Umbilical cord (tissue), 2 donors: Measurements from ENCODE around the gene AKT1S1. TPM values are rescaled to one million over a fixed set of nuclear protein-coding genes. Genes with fewer than 3 reads are reported as not detected.

Experiments used
- DNase-seq: peaks from one replicate; pipeline ENCODE4 v3.0.0-alpha.2; 2015; ENCODE audit warnings: low spot score
- total RNA-seq: library from RNA; depleted of rRNA; stranded (reverse); fragments of >200 nt; gene quantifications from one replicate; pipeline ENCODE4 v1.2.3, GENCODE V29; 2014; ENCODE audit warnings: low replicate concordance; ENCODE audit not compliant: insufficient read depth

AKT1S1 gene
- total RNA-seq, 1 donor from 2014 or later = 9.1 TPM

DNA sequence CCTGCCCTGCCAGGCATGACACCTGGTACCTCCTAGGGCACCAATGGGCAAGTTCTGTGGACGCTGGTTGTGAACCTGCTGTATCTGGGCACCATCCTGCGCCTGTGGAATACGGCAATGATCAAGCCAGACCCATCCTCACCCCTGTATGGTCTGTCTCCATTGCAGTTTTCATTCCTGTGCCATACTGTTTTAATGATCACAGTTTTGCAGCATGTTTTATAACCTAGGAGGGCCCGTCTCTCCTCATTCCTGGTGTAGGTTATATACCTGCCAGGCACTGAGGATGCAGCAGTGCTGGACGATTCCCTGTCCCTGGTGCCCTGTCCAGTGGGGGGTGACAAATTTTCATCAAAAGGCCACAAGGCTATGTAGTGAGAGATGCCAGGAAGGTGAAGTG lies 5.9 kb upstream of the AKT1S1 start:
- no peak for DNase-seq

DNA sequence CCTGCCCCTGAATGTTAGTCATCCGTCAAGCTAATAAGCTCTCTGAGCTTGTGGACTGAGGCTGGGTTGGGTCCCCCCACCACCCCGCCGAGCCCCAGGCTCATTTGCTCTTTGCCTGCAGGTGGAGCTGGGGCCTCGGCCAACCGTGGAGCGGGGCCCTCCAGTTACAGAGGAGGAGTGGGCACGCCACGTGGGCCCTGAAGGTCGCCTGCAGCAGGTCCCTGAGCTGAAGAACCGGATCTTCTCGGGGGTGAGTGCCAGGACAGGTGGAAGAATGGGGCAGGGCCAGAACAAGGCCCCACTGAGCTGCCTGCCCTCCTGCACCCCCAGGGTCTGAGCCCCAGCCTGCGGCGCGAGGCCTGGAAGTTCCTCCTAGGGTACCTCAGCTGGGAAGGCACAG lies 5.5 kb upstream of the AKT1S1 start:
- no peak for DNase-seq

DNA sequence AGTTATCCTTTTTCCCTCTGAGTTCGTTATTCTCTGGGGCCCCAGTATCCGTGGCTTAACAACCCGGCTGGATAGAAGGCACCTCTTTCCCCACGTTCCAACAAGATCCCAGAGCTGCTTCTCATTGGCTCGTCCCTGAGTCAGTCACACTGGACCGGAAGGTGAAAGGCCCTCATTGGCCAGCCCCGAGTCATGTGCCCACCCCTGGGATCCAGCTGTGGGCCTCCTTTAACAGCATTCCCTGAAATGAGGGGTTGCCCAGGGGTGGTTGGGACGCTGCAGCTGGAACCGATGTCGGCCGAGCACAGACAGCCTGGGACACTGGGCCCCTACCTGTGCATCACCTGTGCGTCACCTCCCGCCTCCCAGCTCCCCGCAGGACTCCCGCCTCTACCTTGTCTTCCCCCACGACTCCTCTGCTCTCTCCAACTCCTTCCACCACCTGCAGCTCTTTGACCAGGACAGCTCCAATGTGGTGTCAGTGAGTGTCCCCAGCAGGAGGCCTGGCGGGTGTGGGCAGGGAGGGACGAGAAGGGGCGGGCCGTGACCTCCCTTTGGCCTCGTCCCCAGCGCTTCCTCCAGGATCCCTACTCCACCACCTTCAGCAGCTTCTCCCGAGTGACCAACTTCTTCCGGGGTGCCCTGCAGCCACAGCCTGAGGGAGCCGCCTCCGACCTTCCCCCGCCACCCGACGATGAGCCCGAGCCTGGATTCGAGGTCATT lies 4.7 kb upstream of the AKT1S1 start:
- no peak for DNase-seq

DNA sequence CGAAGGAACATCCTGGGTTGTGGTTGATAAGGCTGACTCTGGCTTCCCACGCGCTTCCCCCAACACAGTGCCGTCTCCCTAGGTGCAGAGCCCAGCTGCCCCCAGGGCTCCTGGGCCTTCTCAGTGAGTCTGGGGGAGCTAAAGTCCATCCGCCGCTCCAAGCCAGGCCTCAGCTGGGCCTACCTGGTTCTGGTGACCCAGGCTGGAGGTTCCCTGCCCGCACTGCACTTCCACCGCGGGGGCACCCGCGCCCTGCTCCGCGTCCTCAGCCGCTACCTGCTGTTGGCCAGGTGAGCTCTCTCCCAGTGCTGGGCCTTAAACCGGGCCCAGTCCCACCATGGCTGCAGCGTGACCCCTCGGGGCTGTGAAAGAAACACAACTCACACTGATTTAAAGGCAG lies 4.0 kb upstream of the AKT1S1 start:
- no peak for DNase-seq

DNA sequence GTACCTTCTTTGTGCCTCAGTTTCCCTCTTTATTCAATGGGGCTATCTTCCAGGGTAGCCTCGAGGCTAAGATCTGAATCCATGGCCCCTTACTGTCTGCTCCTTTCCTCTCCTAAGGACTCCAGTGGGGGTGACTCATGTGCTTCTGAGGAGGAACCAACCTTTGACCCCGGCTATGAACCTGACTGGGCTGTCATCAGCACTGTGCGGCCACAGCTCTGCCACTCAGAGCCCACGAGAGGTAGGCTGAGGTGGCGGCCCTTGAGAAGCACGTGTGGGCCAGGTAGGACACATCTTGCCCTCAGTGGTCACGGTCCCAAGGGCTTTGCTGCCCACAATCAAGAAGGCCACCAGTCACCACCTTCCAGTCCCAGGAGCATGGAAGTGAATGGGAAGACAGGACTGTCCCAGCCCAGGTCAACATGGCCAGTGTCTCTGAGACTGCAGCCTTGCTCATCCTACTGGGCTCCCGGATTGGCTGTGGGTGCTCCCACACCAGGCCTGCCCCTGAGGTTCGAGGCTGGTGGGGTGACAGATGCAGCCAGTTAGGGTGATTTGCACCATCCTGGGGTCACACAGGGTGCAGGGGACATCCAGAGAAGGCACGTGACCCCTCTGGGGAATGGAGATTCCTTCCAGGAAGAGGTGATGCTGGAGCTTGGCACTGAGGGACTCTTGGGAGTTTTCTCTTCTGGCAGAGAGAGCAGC lies 3.2 kb upstream of the AKT1S1 start:
- no peak for DNase-seq

DNA sequence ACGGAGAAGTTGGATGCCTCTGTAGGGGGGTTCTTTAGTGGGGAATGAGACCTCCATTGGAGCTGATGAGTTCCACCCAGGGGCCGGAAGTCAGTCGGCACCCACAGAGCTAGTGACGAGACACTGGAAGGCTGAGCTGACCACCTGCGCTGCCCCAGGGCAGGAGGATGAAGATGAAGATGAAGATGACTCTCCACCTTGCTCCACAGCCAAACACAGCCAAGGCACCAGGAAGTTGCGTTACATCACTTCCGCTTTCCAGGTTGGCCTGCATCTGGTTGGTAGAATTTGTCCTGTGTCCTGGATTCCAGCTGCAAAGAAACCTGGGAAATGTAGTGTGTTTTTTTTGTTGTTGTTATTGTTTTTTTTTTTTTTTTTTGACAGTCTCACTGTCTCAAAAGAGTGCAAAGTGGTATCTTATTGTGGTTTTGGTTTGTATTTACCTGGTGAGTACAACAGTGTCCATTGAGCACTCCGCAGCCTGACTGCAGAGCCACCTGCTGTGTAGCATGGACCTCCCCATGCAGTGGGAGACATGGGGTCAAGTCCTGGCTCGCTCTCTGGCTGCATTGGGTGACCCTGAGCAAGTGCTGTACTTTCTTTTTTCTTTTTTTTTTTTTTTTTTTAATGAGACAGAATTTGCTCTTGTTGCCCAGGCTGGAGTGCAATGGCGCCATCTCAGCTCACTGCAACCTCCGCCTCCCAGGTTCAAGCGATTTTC lies 2.2 kb upstream of the AKT1S1 start:
- DNase-seq = no peak

DNA sequence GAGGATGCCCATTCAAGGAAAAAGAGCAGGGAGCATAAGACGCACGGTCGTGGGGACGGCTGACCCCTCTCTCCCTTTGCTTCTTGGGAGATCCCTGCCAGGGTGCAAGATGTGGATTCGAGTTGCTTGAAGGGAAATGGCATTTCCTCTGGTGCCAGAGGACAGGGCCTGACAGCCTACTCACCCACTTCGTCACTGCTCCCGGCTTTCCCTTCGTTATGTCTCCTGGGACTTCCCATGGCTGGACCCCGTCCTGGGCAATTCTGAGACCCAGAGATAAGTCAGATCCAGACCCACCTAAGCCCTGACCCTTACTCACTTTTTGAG lies 1.6 kb upstream of the AKT1S1 start:
- DNase-seq = no peak

DNA sequence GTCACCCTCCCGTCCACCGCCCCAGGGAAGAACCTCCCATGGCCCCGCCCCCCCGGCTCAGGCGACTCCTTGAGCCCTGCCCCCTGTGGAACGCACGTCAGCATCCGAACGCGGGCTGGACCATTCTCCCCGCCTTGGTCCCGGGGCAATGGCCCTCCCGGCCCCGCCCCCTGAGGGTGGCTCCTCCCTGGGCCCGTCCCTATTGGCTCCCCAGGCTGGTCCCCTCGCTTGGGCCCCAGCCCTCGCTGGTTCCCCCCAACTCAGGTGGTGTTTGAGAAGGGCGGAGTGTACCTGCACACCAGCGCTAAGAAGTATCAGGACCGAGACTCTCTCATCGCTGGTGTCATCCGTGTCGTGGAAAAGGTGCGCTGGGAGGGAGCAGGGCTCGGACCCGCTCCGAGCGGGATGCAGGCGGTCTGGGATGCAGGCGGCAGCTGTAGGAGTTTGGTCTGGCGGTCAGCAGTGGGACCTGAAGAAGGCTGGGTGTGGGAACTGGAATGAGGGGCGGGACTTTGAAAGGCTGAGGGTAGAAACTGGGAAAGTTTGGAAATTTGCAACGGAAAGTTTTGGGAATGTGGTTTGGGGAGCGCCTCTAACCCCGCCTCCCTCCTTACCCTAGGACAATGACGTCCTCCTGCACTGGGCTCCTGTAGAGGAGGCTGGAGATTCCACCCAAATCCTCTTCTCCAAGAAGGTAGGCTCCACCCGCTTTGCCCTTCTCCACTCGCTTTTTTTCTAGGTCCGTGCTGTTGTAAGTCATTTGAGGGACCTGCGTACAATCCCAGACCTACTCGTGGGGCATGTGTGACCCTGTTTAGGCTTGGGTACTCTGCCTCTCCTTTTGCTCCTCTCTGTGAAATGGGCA lies 956 bp upstream of the AKT1S1 start:
- peak; percentile 99 for DNase-seq

DNA sequence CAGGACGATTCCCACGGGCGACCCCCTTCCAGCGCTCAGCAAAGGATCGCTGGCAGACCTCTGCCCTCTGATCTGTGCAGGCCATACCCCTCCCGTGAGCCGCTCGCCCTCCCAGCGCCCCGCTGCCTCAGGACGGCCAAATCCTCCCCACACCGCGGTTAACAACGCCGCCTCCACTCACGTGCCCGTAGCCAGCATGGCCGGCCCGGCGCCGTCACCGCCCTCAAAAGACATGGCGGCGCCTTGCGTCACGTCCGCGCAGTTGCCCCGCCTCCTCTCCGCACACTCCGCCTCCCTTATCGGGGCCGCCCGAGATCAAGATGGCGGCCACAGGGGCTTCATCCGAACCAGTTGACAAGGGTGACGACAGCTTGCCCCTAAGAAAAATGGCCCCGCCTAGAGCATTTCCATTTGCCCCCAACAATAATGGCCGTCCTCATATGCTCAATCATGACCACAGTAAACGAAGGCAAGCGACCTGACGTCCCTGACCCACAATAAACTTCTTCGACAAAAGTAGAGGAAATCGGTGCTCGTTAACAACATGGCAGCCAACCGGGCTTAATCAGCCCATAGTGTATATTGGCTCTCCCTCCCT lies 634 bp downstream of the AKT1S1 start:
- peak; percentile 99 for DNase-seq

DNA sequence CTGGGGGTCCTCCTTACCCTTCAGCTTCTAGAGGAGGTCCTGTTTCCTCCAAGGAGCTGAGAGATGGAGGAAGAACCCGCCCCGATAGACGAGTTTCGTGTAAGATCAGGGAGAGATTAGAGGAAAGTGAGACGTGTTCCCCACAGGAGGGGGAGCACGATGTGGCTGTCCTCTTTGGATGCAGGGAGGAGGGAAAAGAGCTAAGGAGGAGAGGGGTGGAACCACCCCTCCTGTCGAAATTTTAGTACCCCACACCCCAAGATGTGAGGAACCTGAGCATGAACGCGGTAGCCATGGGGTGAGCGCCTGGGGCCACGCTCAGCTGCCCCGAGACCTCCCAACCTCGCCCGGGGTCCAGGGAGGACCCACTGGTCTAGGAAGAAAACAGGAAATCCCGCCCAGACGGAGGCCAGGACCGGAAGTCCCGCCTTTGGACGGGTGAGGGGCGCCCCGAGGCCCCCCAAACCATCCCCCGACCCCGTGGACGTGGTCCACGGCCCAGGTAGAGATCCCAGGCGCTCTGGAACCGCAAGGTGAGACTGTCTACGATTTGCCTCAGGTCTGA lies 1.2 kb downstream of the AKT1S1 start:
- peak; percentile 79 for DNase-seq

DNA sequence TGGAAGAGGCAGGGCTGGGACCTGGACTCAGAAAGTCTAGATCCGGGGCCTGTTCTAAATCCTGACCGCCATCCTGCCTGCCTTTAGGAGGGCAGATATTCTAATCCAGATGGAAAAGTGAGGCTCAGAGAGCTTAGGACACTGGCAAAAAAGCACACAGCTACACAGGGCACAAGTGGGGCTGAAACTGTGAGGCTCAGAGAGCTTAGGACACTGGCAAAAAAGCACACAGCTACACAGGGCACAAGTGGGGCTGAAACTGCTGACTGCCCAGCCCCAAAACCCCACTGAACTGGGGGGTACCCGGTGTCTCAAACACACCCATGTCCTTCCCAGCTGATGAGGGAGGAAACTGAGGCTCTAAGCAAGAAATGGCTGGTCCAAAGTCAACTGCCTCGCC lies 2.0 kb downstream of the AKT1S1 start:
- no peak for DNase-seq

DNA sequence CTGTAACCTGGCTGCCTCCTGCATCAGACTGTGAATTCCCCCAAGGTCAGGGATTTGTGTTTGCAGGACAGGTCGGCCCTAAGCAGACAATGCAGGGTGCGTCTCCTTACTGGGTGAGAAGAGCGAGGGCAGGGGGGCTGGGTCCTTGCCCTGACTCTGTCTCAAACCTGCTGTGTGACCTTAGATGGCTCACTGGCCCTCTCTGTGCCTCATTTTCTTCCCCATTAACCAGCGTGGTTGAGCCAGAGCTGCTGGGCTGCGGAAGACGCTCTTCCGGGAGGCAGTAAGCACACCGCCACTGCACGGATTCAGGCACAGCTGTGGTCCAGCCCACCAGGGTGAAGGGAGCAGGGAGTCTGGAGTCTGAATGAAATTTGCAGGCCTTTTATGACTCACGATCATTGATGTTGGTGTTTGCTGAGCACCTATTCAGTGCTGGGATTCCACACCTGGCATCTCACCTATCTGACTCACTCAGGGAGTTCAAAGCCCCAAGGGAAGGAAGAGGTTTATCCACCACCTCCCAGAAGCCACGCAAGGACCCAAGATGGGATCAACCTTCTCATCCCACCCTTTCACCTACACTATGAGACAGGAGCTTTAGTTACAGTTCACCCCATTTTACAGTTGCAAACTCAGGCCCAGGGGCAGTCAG lies 2.5 kb downstream of the AKT1S1 start:
- no peak for DNase-seq

DNA sequence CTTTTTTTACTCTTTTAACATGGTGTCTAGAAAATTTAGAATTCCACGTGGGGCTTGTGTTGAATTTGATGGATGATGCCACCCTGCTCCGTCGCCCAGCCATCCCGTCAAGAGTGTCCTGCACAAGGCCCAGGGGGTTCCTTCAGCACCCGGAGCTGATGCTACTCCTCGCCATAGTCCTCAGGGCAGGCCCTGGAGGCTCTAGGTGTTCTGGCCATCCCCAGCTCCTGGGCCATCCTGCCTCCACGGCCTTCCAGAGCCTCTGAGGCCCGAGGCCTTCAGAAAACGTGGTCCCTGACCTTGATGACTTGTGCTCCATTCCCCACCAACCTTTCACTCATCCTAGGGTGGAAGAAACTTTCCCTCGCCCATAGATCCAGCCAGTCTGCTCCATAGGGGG lies 3.3 kb downstream of the AKT1S1 start:
- no peak for DNase-seq

DNA sequence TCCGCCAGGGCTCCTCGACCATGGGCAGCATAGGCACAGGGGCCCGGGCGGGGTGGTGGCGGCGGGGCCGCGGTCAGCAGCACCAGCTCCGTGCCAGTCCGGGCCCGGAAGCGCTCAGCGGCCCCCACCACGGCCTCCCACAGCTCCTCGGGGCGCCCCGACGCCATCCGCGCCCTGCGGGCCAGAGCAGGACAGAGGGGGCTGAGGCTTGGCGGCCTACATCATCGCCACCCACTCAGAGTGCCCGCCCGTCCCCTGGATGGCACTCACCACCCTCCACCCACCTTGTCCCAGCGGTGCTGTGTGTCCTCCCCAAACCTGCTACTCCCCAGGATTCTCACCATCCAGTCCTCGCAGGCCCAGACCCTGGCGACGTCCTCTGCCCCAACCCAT lies 4.0 kb downstream of the AKT1S1 start:
- DNase-seq = no peak

DNA sequence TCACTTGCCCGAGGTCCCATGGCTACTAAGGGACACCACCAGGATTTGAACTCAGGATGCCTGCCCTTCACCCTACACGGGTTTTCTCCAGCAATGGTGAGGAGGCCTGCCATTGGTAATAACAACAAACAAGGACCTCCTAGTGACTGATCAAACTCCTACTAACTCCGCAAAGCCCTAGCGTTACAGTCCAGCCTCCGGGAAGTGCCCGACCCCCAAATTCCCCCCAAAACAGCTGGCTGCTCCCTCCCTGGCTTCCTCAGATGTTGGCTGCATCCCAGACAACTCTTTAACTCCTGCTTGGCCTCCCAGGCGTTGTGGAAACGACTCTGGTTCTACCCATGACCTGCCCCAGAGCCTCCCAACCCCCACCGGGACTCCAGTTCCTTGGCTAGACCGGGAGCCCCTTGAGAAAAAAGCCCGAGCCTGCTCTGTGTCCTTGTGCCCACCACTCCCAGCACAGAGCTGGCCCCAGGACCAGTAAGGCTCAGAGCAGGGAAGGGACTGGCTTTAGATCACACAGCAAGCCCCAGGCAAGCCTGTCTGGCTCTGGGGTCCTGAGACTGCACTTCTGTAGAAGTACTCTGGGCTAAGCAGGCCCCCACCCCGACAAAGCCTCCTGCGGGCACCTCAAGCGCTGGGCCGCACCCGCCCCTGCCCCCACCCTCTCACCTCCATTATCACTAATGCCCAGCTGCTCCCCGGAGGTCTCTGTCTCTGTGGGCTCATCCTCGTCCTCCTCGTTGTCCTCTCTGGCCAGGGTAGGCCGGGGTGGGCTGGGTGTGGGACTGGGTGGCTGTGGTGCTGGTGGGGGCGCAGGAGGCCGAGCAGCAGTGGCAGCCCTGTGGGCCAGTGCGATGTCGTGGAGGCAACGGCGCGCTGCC lies 4.7 kb downstream of the AKT1S1 start:
- DNase-seq = no peak

DNA sequence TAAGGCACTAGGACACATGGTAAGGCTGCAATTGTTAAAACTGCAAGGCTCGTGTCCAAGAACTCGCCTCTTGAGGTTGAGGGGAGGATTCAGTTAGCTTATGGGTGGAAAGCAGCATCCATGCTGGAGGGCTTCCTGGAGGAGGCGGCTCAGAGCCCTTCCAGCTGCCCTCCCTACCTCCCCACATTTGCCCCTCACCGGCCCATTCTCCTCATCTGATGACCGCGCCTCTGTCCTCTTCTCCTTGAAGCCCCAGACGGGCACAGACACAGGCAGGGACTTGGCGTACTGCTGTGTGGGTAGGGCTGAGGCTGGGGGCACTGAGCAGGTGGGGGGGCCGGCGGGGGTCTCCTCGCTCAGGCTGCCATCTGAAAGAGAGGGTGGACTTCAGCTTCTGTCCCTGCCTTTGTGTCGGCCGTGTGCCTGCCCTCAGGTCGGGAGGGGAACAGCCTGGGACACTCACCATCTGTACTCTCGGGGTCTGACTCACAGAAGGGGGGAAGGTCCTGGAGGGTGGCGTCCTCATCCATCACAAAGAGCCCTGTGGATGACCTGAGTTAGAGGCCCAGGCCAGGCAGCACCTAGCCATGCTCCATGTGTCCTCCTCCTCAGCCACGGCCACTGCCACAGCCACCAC lies 5.7 kb downstream of the AKT1S1 start:
- no peak for DNase-seq

DNA sequence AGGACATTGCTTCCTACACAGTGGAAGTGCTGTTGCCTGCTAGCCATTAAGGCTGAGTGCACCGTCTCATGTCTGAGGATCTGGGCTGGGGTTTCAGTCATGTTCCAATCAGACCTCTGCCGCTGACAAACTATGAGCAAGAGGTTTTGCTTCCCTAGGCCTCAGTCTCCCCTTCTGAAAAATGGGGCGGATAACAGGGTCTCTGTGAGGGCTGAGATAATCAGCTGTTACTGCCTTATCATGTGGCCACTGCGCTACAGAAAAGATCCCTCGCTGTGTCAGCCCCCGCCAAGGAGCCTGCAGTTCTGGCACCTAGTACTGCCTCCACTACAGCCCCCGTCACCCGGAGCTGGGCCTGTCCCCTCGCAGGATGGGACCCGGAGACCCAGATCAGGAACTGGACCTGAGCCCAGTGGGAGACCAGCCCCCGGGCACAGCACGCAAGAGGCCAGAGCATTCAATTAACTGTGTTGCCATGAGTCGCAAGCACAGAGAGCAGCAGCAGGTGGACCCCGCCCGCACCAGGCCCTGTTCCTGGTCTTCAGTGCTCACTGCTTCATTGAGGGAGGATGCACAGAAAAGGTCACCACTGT lies 6.8 kb downstream of the AKT1S1 start:
- DNase-seq = no peak

DNA sequence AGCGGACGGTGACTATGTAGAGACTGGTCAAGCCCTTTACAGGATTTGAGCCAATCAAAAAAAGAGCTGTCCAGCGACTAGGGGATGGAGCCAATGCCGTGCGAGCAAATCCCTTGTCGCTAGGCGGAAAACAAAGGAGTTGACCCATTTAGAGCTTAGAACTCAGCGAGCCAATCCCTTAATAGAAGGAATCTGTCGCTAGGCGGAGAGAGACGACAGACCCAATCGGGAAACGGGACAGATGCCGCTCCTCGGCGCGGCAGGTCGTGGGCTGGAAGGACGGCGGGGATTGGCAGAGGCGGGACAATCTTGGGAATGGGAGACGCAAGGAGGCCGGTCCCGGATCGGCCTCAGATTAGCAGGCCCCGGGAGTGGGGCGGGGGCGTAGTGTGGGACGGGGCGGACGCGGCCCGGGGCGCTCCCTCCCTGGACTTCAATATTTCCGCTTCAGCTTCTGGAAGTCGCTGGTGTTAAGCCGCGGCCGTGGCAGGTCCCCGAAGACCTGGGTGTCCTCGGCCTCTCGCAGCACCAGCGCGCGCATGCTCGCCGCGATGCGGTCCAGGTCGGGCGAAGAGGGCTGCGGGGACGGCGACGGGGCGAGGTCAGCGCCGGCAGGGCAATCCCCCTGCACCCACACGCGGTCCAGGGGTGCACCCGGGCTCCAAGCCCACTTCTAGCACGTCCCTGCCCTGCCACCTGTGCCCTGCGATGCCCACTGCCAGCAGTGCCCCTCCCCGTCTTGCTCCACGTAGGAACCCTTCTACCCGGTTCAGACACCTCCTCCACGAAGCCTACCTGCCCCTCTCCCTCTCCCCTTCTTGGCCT lies 7.5 kb downstream of the AKT1S1 start:
- DNase-seq = peak; percentile 100
